Fibroblast of skin of left quadriceps (primary cell): ENCODE measurements around the gene CCSER2.
"Not testable (repeated sequence)": the region's sequence is repeated elsewhere in the genome, so short reads cannot be mapped to it uniquely, and the experiment has no call there.

Experiments used
- DNase-seq, 2 experiments: peaks; one replicate each; pipeline ENCODE4 v3.0.0-alpha.2; 2013; ENCODE audit warnings: low read depth in 2 of 2

Gene CCSER2

GRCh38 chr10:84395581-84395980 lies 67.2 kb downstream of the CCSER2 start:
- no peak for DNase-seq

GRCh38 chr10:84397735-84398144 lies 69.4 kb downstream of the CCSER2 start:
- no peak for DNase-seq

- DNase-seq = no peak
Measured at GRCh38 chr10:84398696-84399095, 70.3 kb downstream of the CCSER2 start.

GRCh38 chr10:84401854-84402611 lies 73.6 kb downstream of the CCSER2 start:
- DNase-seq = no peak

- no peak for DNase-seq
Measured at GRCh38 chr10:84404783-84405182, 76.4 kb downstream of the CCSER2 start.

GRCh38 chr10:84405662-84406061 lies 77.3 kb downstream of the CCSER2 start:
- DNase-seq = no peak

GRCh38 chr10:84406561-84406960 lies 78.2 kb downstream of the CCSER2 start:
- DNase-seq = no peak

GRCh38 chr10:84407388-84408049 lies 79.1 kb downstream of the CCSER2 start:
- DNase-seq = no peak

GRCh38 chr10:84412482-84412881 lies 84.1 kb downstream of the CCSER2 start:
- DNase-seq = no peak

GRCh38 chr10:84414110-84414509 lies 85.7 kb downstream of the CCSER2 start:
- not testable (repeated sequence) for DNase-seq

- no peak for DNase-seq
Measured at GRCh38 chr10:84415539-84416244, 87.3 kb downstream of the CCSER2 start.

GRCh38 chr10:84416245-84416555 lies 87.8 kb downstream of the CCSER2 start:
- no peak for DNase-seq

GRCh38 chr10:84423719-84424118 lies 95.3 kb downstream of the CCSER2 start:
- no peak for DNase-seq

- peak; percentile 79 to 80 for DNase-seq
Measured at GRCh38 chr10:84424731-84425167, 96.4 kb downstream of the CCSER2 start.

GRCh38 chr10:84427903-84428650 lies 99.7 kb downstream of the CCSER2 start:
- DNase-seq = no peak

- no peak for DNase-seq
Measured at GRCh38 chr10:84428711-84429110, 100.3 kb downstream of the CCSER2 start.

- DNase-seq = no peak
Measured at GRCh38 chr10:84429926-84430520, 101.6 kb downstream of the CCSER2 start.

- no peak for DNase-seq
Measured at GRCh38 chr10:84432891-84433290, 104.5 kb downstream of the CCSER2 start.

GRCh38 chr10:84440781-84441180 lies 112.4 kb downstream of the CCSER2 start:
- DNase-seq = no peak

- no peak for DNase-seq
Measured at GRCh38 chr10:84447701-84448400, 119.5 kb downstream of the CCSER2 start.

GRCh38 chr10:84449351-84449750 lies 121.0 kb downstream of the CCSER2 start:
- DNase-seq = not testable (repeated sequence)
